K562 (cell line): ENCODE measurements around the gene KHDC1. TPM values are rescaled to one million over a fixed set of nuclear protein-coding genes. Genes with fewer than 3 reads are reported as not detected.

Experiments used
- ATF7 ChIP-seq: fragments of 450-650 bp; IDR thresholded peaks from 2 replicates; pipeline ENCODE4 v1.7.1; 2014; ENCODE audit warnings: mild to moderate bottlenecking, moderate library complexity
- CC2D1A ChIP-seq: fragments of 450-650 bp; IDR thresholded peaks from 2 replicates; pipeline ENCODE4 v1.6.1; 2017; ENCODE audit warnings: mild to moderate bottlenecking
- E2F1 ChIP-seq: sonication (generic); formaldehyde crosslinking; IDR thresholded peaks from 2 replicates; pipeline ENCODE4 v1.8.1; 2023; ENCODE audit warnings: mild to moderate bottlenecking, missing genetic modification reagents, moderate library complexity
- EGR1 ChIP-seq: fragments of 450-650 bp; conservative IDR thresholded peaks from 2 replicates; pipeline ENCODE4 v1.6.1; 2017; ENCODE audit warnings: mild to moderate bottlenecking
- GABPB2 ChIP-seq: fragments of 250-450 bp; sonication (Bioruptor Pico); conservative IDR thresholded peaks from 2 replicates; pipeline ENCODE4 v1.5.1; 2021; ENCODE audit warnings: mild to moderate bottlenecking
- GATA2 ChIP-seq: sonication (generic); formaldehyde crosslinking; IDR thresholded peaks from 2 replicates; pipeline ENCODE4 v1.4.0; 2020; ENCODE audit warnings: mild to moderate bottlenecking, missing genetic modification reagents
- GMEB1 ChIP-seq: fragments of 250-450 bp; sonication (Bioruptor Pico); IDR thresholded peaks from 2 replicates; pipeline ENCODE4 v1.4.0; 2020; ENCODE audit warnings: mild to moderate bottlenecking
- KHSRP ChIP-seq: fragments of 450-650 bp; IDR thresholded peaks from 2 replicates; pipeline ENCODE4 v1.6.1; 2017
- NR2C2 ChIP-seq, 2 experiments: fragments of 200-800 bp in 1 of 2; sonication (Bioruptor generic) in 1 of 2; sonication (generic) in 1 of 2; formaldehyde crosslinking in 1 of 2; IDR thresholded peaks; 2 replicates each; pipeline versions ENCODE4 v1.6.1 to v1.8.0; 2016 to 2022; ENCODE audit warnings: mild to moderate bottlenecking in 1 of 2, missing compliant biosample characterization in 1 of 2, missing genetic modification characterization in 1 of 2, missing genetic modification reagents in 1 of 2
- NRF1 ChIP-seq, 2 experiments: fragments of 450-650 bp; IDR thresholded peaks in 1 of 2; conservative IDR thresholded peaks in 1 of 2; 2 replicates each; pipeline ENCODE4 v1.6.1; 2014; ENCODE audit warnings: mild to moderate bottlenecking in 2 of 2
- NUFIP1 ChIP-seq: fragments of 450-650 bp; IDR thresholded peaks from 2 replicates; pipeline ENCODE4 v1.6.1; 2018; ENCODE audit not compliant: partially characterized antibody
- RREB1 ChIP-seq: fragments of 250-450 bp; sonication (Bioruptor Pico); IDR thresholded peaks from 2 replicates; pipeline ENCODE4 v1.4.0; 2020
- SAP30 ChIP-seq: fragments of 200-600 bp; sonication (generic); IDR thresholded peaks from 2 replicates; pipeline ENCODE4 v1.6.1; 2012; ENCODE audit warnings: borderline replicate concordance, low read depth, mild to moderate bottlenecking, moderate library complexity, low read length, control low read depth, inconsistent platforms; ENCODE audit not compliant: insufficient read depth, poor library complexity, severe bottlenecking
- SUPT5H ChIP-seq: fragments of 450-650 bp; IDR thresholded peaks from 2 replicates; pipeline ENCODE4 v1.6.1; 2016
- TGIF2 ChIP-seq: sonication (generic); formaldehyde crosslinking; IDR thresholded peaks from 2 replicates; pipeline ENCODE4 v1.8.1; 2022; ENCODE audit warnings: mild to moderate bottlenecking, missing genetic modification reagents, moderate library complexity
- ZNF197 ChIP-seq: fragments of 200-800 bp; sonication (Bioruptor generic); IDR thresholded peaks from 2 replicates; pipeline ENCODE4 v1.6.1; 2016; ENCODE audit warnings: low read depth, missing genetic modification characterization, missing compliant biosample characterization
- ZNF398 ChIP-seq: fragments of 250-450 bp; sonication (Bioruptor Pico); IDR thresholded peaks from 2 replicates; pipeline ENCODE4 v1.8.0; 2021; ENCODE audit warnings: moderate library complexity, mild to moderate bottlenecking, inconsistent platforms
- polyA plus RNA-seq, 8 experiments: library from polyadenylated mRNA; depleted of rRNA in 4 of 8; stranded (reverse) in 5 of 8; unstranded in 3 of 8; fragments of >200 nt; fragmentation: Nextera tagmentation in 2 of 8; fragmentation: Illumina TruSeq in 1 of 8; extraction: Ambion mirVana in 2 of 8; extraction: Trizol in 1 of 8; gene quantifications; 2 replicates each; pipeline versions ENCODE4 v1.2.1 to v1.2.3, GENCODE V29; 2011 to 2014; ENCODE audit warnings: inconsistent platforms in 1 of 8, missing spikeins in 1 of 8
- total RNA-seq, 7 experiments: library from RNA; depleted of rRNA in 6 of 7; stranded (reverse); fragments of >200 nt in 6 of 7; fragmentation: Illumina TruSeq in 2 of 7; extraction: Trizol in 2 of 7; gene quantifications; 2 replicates each; pipeline versions ENCODE4 v1.2.1 to v1.2.3, GENCODE V29; 2011 to 2021; ENCODE audit warnings: low replicate concordance in 1 of 7

The KHDC1 gene
- total and polyA plus RNA-seq, 9 of the 15 experiments (the other 6 are each of a cell fraction or from before 2014, with no cell fraction given), result 2.5 to 19.5 (median 8.0) TPM

GRCh38 chr6:73309785-73310502 lies 46.9 kb upstream of the KHDC1 start (continued):
- TF ChIP-seq RREB1 (no peak), NR2C2 (CRISPR knock-in tag; IDR thresholded peaks at IDR 0.05) (peak; percentile 52; the same call in 1 of the 2 replicates), NR2C2 (tag; IDR thresholded peaks at IDR 0.05) (peak; percentile 7; the same call in 1 of the 2 replicates), GABPB2 (no peak), KHSRP (no peak), ZNF197 (CRISPR knock-in tag) (no peak), NUFIP1 (no peak), SAP30 (peak; percentile 30), NRF1 (conservative IDR thresholded peaks at IDR 0.05 in 1 of 2, IDR thresholded peaks at IDR 0.05 in 1 of 2) (peak in 1 of 2 experiments; percentile 26; a peak in 1 of 4 replicates), GATA2 (no peak), SUPT5H (peak; percentile 80), TGIF2 (no peak), E2F1 (CRISPR knock-in tag) (0 out of 2 replicates have a peak, but pooled peaks have one; percentile 52), ZNF398 (no peak), ATF7 (peak; percentile 56; the same call in 1 of the 2 replicates), EGR1 (peak; percentile 95), GMEB1 (CRISPR knock-in tag) (no peak), CC2D1A (peak; percentile 74; the same call in 1 of the 2 replicates)
